ENCODE measurements around the gene TEX28.
"Not testable (repeated sequence)": the region's sequence is repeated elsewhere in the genome, so short reads cannot be mapped to it uniquely, and the experiment has no call there.

Gene TEX28

GRCh38 chrX:154307202-154307601, 12.3 kb upstream of the TEX28 start:
- DNase-seq: no peak
- TF ChIP-seq, protein P1, sequence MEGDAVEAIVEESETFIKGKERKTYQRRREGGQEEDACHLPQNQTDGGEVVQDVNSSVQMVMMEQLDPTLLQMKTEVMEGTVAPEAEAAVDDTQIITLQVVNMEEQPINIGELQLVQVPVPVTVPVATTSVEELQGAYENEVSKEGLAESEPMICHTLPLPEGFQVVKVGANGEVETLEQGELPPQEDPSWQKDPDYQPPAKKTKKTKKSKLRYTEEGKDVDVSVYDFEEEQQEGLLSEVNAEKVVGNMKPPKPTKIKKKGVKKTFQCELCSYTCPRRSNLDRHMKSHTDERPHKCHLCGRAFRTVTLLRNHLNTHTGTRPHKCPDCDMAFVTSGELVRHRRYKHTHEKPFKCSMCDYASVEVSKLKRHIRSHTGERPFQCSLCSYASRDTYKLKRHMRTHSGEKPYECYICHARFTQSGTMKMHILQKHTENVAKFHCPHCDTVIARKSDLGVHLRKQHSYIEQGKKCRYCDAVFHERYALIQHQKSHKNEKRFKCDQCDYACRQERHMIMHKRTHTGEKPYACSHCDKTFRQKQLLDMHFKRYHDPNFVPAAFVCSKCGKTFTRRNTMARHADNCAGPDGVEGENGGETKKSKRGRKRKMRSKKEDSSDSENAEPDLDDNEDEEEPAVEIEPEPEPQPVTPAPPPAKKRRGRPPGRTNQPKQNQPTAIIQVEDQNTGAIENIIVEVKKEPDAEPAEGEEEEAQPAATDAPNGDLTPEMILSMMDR (IDR thresholded peaks at IDR 0.05; ENCODE audit: low read depth, low read length, missing control alignments): no peak
- no peak overlapping the region for H3K27ac ChIP-seq
- no peak overlapping the region for H3K4me3 ChIP-seq (ENCODE audit: low read depth, low read length)
- no peaks in the 10 kb centered on the region for H3K27me3 ChIP-seq (replicated peaks)
- in situ Hi-C loops (cut with HindIII; ENCODE audit: low pct_ligation_motif_present, low sequenced_read_pairs): no loop called here
- H3K36me3 ChIP-seq (replicated peaks): no peaks in the 10 kb centered on the region

DNA sequence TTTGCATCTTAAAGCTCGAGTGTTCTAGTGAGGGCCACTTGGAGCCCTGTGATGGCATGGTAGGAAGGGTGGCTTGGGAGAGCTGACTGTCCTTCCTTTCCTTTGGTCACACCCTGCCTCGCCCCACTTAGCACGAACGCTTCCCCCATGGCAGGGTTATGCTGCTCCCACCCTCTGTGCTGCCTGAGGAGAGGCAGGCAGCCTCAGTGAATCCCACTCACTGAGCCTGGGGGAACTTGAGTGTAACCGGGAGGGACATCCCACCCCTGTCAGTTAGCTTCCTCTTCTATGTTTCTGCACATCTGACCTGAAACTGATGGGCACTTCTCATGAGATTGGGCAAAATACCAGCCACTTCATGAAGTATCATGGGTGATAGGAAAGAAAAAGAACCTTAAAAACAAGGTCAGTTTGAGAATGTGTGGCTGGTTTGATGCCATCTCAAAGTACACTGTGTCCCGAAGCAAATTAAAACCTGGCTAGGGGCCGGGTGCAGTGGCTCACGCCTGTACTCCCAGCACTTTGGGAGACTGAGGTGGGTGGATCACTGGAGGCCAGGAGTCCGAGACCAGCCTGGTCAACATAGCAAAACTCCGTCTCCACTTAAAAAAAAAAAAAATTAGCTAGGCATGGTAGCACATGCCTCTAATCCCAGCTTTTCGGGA, 10.7 kb upstream of the TEX28 start:
- TF ChIP-seq, protein P1 (IDR thresholded peaks at IDR 0.05; ENCODE audit: low read depth, low read length, missing control alignments): no peak
- no peak overlapping the region for H3K4me3 ChIP-seq (ENCODE audit: low read depth, low read length)
- in situ Hi-C loops (cut with HindIII; ENCODE audit: low pct_ligation_motif_present, low sequenced_read_pairs): no loop called here
- no peaks in the 10 kb centered on the region for H3K36me3 ChIP-seq (replicated peaks)
- no peak for DNase-seq
- H3K27me3 ChIP-seq (replicated peaks): no peaks in the 10 kb centered on the region
- H3K27ac ChIP-seq: no peak overlapping the region

DNA sequence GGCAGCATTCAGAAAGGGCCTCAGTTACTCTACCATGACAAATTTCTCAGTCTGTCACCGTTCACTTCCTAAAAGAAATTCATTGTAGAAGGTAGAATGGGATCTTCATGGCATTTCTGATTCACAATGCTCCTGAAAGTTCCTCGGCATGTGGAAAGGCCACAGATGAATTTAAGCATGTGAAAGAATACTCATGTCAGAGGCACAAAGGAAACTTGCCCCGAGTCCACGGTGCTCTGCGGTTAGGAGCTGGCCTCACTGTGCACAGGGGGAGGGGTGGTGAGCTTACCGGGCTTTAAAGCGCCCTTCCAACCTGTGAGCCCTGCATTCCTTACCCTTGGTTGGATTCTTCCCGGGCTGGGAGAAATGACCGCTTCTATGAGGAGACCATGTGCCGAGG, 9.9 kb upstream of the TEX28 start:
- H3K27me3 ChIP-seq (replicated peaks): no peaks in the 10 kb centered on the region
- no peak overlapping the region for H3K4me3 ChIP-seq (ENCODE audit: low read depth, low read length)
- in situ Hi-C loops (cut with HindIII; ENCODE audit: low pct_ligation_motif_present, low sequenced_read_pairs): no loop called here
- no peak overlapping the region for H3K27ac ChIP-seq
- TF ChIP-seq, protein P1 (IDR thresholded peaks at IDR 0.05; ENCODE audit: low read depth, low read length, missing control alignments): no peak
- DNase-seq: no peak
- H3K36me3 ChIP-seq (replicated peaks): no peaks in the 10 kb centered on the region

DNA sequence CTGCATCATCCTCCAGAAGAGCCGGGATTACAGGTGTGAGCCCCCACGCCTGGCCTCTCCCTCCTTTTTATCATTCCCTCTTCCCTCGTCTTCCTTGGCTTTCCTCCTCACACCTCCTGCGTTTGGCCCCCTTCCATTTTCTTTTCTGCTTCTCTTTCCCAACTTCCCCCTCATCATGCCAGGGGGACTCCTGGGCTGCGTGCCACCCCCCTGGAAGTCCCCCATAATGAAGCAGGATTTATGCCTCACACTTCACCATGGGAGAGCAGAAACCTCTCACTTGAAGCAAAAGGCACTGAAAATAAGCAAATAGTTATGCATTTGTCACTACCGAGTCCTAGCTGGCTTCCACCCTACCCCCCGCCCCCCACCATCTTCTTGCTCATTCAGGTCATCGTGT, 8.6 kb upstream of the TEX28 start:
- in situ Hi-C loops (cut with HindIII; ENCODE audit: low pct_ligation_motif_present, low sequenced_read_pairs): no loop called here
- DNase-seq: no peak
- H3K36me3 ChIP-seq (replicated peaks): no peaks in the 10 kb centered on the region
- no peaks in the 10 kb centered on the region for H3K27me3 ChIP-seq (replicated peaks)
- TF ChIP-seq, protein P1 (IDR thresholded peaks at IDR 0.05; ENCODE audit: low read depth, low read length, missing control alignments): no peak
- no peak overlapping the region for H3K4me3 ChIP-seq (ENCODE audit: low read depth, low read length)
- H3K27ac ChIP-seq: no peak overlapping the region

GRCh38 chrX:154302998-154303397, 8.1 kb upstream of the TEX28 start:
- DNase-seq; H3K4me3 ChIP-seq (ENCODE audit: low read depth, low read length); H3K27ac ChIP-seq; H3K36me3 ChIP-seq (replicated peaks); in situ Hi-C loops (cut with HindIII; ENCODE audit: low pct_ligation_motif_present, low sequenced_read_pairs); H3K27me3 ChIP-seq (replicated peaks): not testable (repeated sequence)

- Histone ChIP-seq H3K27me3 (replicated peaks) (no peaks in the 10 kb centered on the region), H3K27ac (no peak overlapping the region), H3K4me3 (ENCODE audit: low read depth, low read length) (no peak overlapping the region), H3K36me3 (replicated peaks) (no peaks in the 10 kb centered on the region)
- no peak for DNase-seq
- TF ChIP-seq, protein P1 (IDR thresholded peaks at IDR 0.05; ENCODE audit: low read depth, low read length, missing control alignments): no peak
- in situ Hi-C loops (cut with HindIII; ENCODE audit: low pct_ligation_motif_present, low sequenced_read_pairs): no loop called here
These were observed 5.9 kb upstream of the TEX28 start for GRCh38 chrX:154300816-154301215.

All from brain microvascular endothelial cell (primary cell).